NCI-H2196 treated with DMSO at 0.1 percent for 48 hours (cell line): ENCODE measurements around the gene TGFBR2.

Source experiments
- DNase-seq: peaks from one replicate; lab custom pipeline; 2025; ENCODE audit not compliant: unreplicated experiment; lab: John Stamatoyannopoulos, UW

TGFBR2 gene

GRCh38 chr3:30671527-30672286 is 65.3 kb downstream of the TGFBR2 start:
- DNase-seq = no peak

GRCh38 chr3:30672287-30672735 is 65.9 kb downstream of the TGFBR2 start:
- DNase-seq = no peak

- no peak for DNase-seq
Observed at GRCh38 chr3:30672959-30673358, 66.6 kb downstream of the TGFBR2 start.

- no peak for DNase-seq
Observed at GRCh38 chr3:30673425-30674341, 67.3 kb downstream of the TGFBR2 start.

- DNase-seq = no peak
Observed at GRCh38 chr3:30675006-30675405, 68.6 kb downstream of the TGFBR2 start.

GRCh38 chr3:30675774-30676173 is 69.4 kb downstream of the TGFBR2 start:
- no peak for DNase-seq

GRCh38 chr3:30676424-30677346 is 70.3 kb downstream of the TGFBR2 start:
- DNase-seq = no peak

- DNase-seq = no peak
Observed at GRCh38 chr3:30677347-30677685, 70.9 kb downstream of the TGFBR2 start.

GRCh38 chr3:30679045-30679444 is 72.6 kb downstream of the TGFBR2 start:
- DNase-seq = no peak

GRCh38 chr3:30680789-30681648 is 74.6 kb downstream of the TGFBR2 start:
- no peak for DNase-seq

GRCh38 chr3:30681649-30682211 is 75.3 kb downstream of the TGFBR2 start:
- no peak for DNase-seq

GRCh38 chr3:30682434-30683155 is 76.2 kb downstream of the TGFBR2 start:
- no peak for DNase-seq

GRCh38 chr3:30683769-30684168 is 77.4 kb downstream of the TGFBR2 start:
- DNase-seq = no peak

GRCh38 chr3:30684356-30684755 is 78.0 kb downstream of the TGFBR2 start:
- no peak for DNase-seq

GRCh38 chr3:30685267-30685667 is 78.9 kb downstream of the TGFBR2 start:
- DNase-seq = no peak

- DNase-seq = no peak
Observed at GRCh38 chr3:30686176-30686575, 79.8 kb downstream of the TGFBR2 start.

- DNase-seq = no peak
Observed at GRCh38 chr3:30686799-30687198, 80.4 kb downstream of the TGFBR2 start.

GRCh38 chr3:30687930-30688570 is 81.6 kb downstream of the TGFBR2 start:
- DNase-seq = no peak
